ENCODE data around the gene KMT2C. TPM values are rescaled to one million over a fixed set of nuclear protein-coding genes. Genes with fewer than 3 reads are reported as not detected.

Gene KMT2C
- total RNA-seq, 2 experiments from 2014 or later, result 35.7 to 36.6 TPM

- intact Hi-C loops (cut with micrococcal nuclease), result no loop called here
- ChIA-PET CTCF (no interaction called here), POLR2A (no interaction called here)
- no peaks in the 10 kb centered on the region for H3K27me3 Mint-ChIP-seq
- no peak overlapping the region for H3K4me3 Mint-ChIP-seq
- H3K9me3 Mint-ChIP-seq, result no peaks in the 10 kb centered on the region
- no peak for DNase-seq
- no peak overlapping the region for H3K27ac Mint-ChIP-seq
- no peaks in the 10 kb centered on the region for H3K4me1 Mint-ChIP-seq (ENCODE audit: low read depth)
- peaks cover 36% of the 10 kb centered on the region for H3K36me3 Mint-ChIP-seq
Measured at GRCh38 chr7:152196391-152196790, 239.4 kb downstream of the KMT2C start.

- H3K27me3 Mint-ChIP-seq, result no peaks in the 10 kb centered on the region
- no peak for DNase-seq
- H3K4me1 Mint-ChIP-seq (ENCODE audit: low read depth), result peaks cover 2% of the 10 kb centered on the region
- H3K4me3 Mint-ChIP-seq, result no peak overlapping the region
- no peak overlapping the region for H3K27ac Mint-ChIP-seq
- ChIA-PET POLR2A (interaction anchor here (0.6 kb wide), 1 partner anchor 16 kb away, joined by 6 read pairs; no protein-coding TSS in a partner anchor), CTCF (no interaction called here)
- peaks cover 40% of the 10 kb centered on the region for H3K36me3 Mint-ChIP-seq
- intact Hi-C loops (cut with micrococcal nuclease), result no loop called here
- H3K9me3 Mint-ChIP-seq, result no peaks in the 10 kb centered on the region
Measured at GRCh38 chr7:152193880-152194279, 241.9 kb downstream of the KMT2C start.

- no peak overlapping the region for H3K27ac Mint-ChIP-seq
- H3K4me1 Mint-ChIP-seq (ENCODE audit: low read depth), result peaks cover 2% of the 10 kb centered on the region
- CTCF ChIA-PET, result no interaction called here
- no peak overlapping the region for H3K4me3 Mint-ChIP-seq
- intact Hi-C loops (cut with micrococcal nuclease), result no loop called here
- H3K9me3 Mint-ChIP-seq, result no peaks in the 10 kb centered on the region
- no peaks in the 10 kb centered on the region for H3K27me3 Mint-ChIP-seq
- POLR2A ChIA-PET, result no interaction called here
- DNase-seq, result no peak
- peaks cover 24% of the 10 kb centered on the region for H3K36me3 Mint-ChIP-seq
Measured at GRCh38 chr7:152189061-152189460, 246.7 kb downstream of the KMT2C start.

GRCh38 chr7:152185558-152185957 lies 250.2 kb downstream of the KMT2C start:
- Mint-ChIP-seq H3K9me3 (no peaks in the 10 kb centered on the region), H3K4me1 (ENCODE audit: low read depth) (peaks cover 2% of the 10 kb centered on the region), H3K36me3 (peaks cover 26% of the 10 kb centered on the region), H3K4me3 (no peak overlapping the region), H3K27me3 (no peaks in the 10 kb centered on the region), H3K27ac (no peak overlapping the region)
- POLR2A ChIA-PET, result no interaction called here
- DNase-seq, result no peak
- intact Hi-C loops (cut with micrococcal nuclease), result no loop called here
- CTCF ChIA-PET, result no interaction called here

GRCh38 chr7:152180587-152180986 lies 255.2 kb downstream of the KMT2C start:
- ChIA-PET CTCF (no interaction called here), POLR2A (no interaction called here)
- H3K4me3 Mint-ChIP-seq, result no peak overlapping the region
- no peaks in the 10 kb centered on the region for H3K9me3 Mint-ChIP-seq
- intact Hi-C loops (cut with micrococcal nuclease), result no loop called here
- H3K27ac Mint-ChIP-seq, result no peak overlapping the region
- peaks cover 8% of the 10 kb centered on the region for H3K4me1 Mint-ChIP-seq (ENCODE audit: low read depth)
- no peak for DNase-seq
- H3K36me3 Mint-ChIP-seq, result peaks cover 54% of the 10 kb centered on the region
- H3K27me3 Mint-ChIP-seq, result no peaks in the 10 kb centered on the region

- Mint-ChIP-seq H3K36me3 (peaks cover 54% of the 10 kb centered on the region), H3K27me3 (no peaks in the 10 kb centered on the region), H3K4me1 (ENCODE audit: low read depth) (peaks cover 8% of the 10 kb centered on the region), H3K27ac (no peak overlapping the region), H3K9me3 (no peaks in the 10 kb centered on the region), H3K4me3 (no peak overlapping the region)
- CTCF ChIA-PET, result interaction anchor here (0.6 kb wide), 1 partner anchor 57 kb away, joined by 3 read pairs; no protein-coding TSS in a partner anchor
- intact Hi-C loops (cut with micrococcal nuclease), result no loop called here
- POLR2A ChIA-PET, result no interaction called here
- DNase-seq, result no peak
Measured at GRCh38 chr7:152180048-152180447, 255.8 kb downstream of the KMT2C start.

- CTCF ChIA-PET, result no interaction called here
- POLR2A ChIA-PET, result no interaction called here
- intact Hi-C loops (cut with micrococcal nuclease), result no loop called here
- no peak overlapping the region for H3K27ac Mint-ChIP-seq
- no peak overlapping the region for H3K4me3 Mint-ChIP-seq
- no peak for DNase-seq
- H3K36me3 Mint-ChIP-seq, result peaks cover 57% of the 10 kb centered on the region
- H3K9me3 Mint-ChIP-seq, result no peaks in the 10 kb centered on the region
- no peaks in the 10 kb centered on the region for H3K27me3 Mint-ChIP-seq
- H3K4me1 Mint-ChIP-seq (ENCODE audit: low read depth), result peaks cover 8% of the 10 kb centered on the region
Measured at GRCh38 chr7:152178405-152179058, 257.3 kb downstream of the KMT2C start.

GRCh38 chr7:152177681-152178404 lies 258.0 kb downstream of the KMT2C start:
- H3K4me3 Mint-ChIP-seq, result no peak overlapping the region
- no peak overlapping the region for H3K27ac Mint-ChIP-seq
- CTCF ChIA-PET, result no interaction called here
- peaks cover 59% of the 10 kb centered on the region for H3K36me3 Mint-ChIP-seq
- no peaks in the 10 kb centered on the region for H3K9me3 Mint-ChIP-seq
- DNase-seq, result no peak
- H3K27me3 Mint-ChIP-seq, result no peaks in the 10 kb centered on the region
- H3K4me1 Mint-ChIP-seq (ENCODE audit: low read depth), result peaks cover 8% of the 10 kb centered on the region
- POLR2A ChIA-PET, result interaction anchor here (0.6 kb wide), 1 partner anchor 16 kb away, joined by 6 read pairs; no protein-coding TSS in a partner anchor
- intact Hi-C loops (cut with micrococcal nuclease), result no loop called here

- DNase-seq, result no peak
- POLR2A ChIA-PET, result no interaction called here
- H3K4me1 Mint-ChIP-seq (ENCODE audit: low read depth), result peaks cover 8% of the 10 kb centered on the region
- no peak overlapping the region for H3K27ac Mint-ChIP-seq
- no peaks in the 10 kb centered on the region for H3K27me3 Mint-ChIP-seq
- peaks cover 52% of the 10 kb centered on the region for H3K36me3 Mint-ChIP-seq
- H3K4me3 Mint-ChIP-seq, result no peak overlapping the region
- CTCF ChIA-PET, result interaction anchor here (1.1 kb wide), 1 partner anchor 258 kb away, joined by 3 read pairs; no protein-coding TSS in a partner anchor
- H3K9me3 Mint-ChIP-seq, result no peaks in the 10 kb centered on the region
- intact Hi-C loops (cut with micrococcal nuclease), result no loop called here
Measured at GRCh38 chr7:152176797-152177196, 259.0 kb downstream of the KMT2C start.

- Mint-ChIP-seq H3K9me3 (no peaks in the 10 kb centered on the region), H3K36me3 (peaks cover 29% of the 10 kb centered on the region), H3K27me3 (no peaks in the 10 kb centered on the region), H3K4me3 (no peak overlapping the region), H3K4me1 (ENCODE audit: low read depth) (peaks cover 7% of the 10 kb centered on the region), H3K27ac (no peak overlapping the region)
- POLR2A ChIA-PET, result no interaction called here
- intact Hi-C loops (cut with micrococcal nuclease), result no loop called here
- CTCF ChIA-PET, result interaction anchor here (1.2 kb wide), 1 partner anchor 391 kb away, joined by 3 read pairs; no protein-coding TSS in a partner anchor
- no peak for DNase-seq
Measured at GRCh38 chr7:152173372-152174070, 262.3 kb downstream of the KMT2C start.

GRCh38 chr7:152162287-152162686 lies 273.5 kb downstream of the KMT2C start:
- CTCF ChIA-PET, result interaction anchor here (1.0 kb wide), 1 partner anchor 545 kb away, joined by 3 read pairs; no protein-coding TSS in a partner anchor
- intact Hi-C loops (cut with micrococcal nuclease), result no loop called here
- no peaks in the 10 kb centered on the region for H3K27me3 Mint-ChIP-seq
- H3K4me3 Mint-ChIP-seq, result no peak overlapping the region
- peaks cover 8% of the 10 kb centered on the region for H3K4me1 Mint-ChIP-seq (ENCODE audit: low read depth)
- POLR2A ChIA-PET, result no interaction called here
- H3K27ac Mint-ChIP-seq, result no peak overlapping the region
- H3K36me3 Mint-ChIP-seq, result peaks cover 44% of the 10 kb centered on the region
- DNase-seq, result no peak
- no peaks in the 10 kb centered on the region for H3K9me3 Mint-ChIP-seq

- no peaks in the 10 kb centered on the region for H3K27me3 Mint-ChIP-seq
- no peak for DNase-seq
- POLR2A ChIA-PET, result no interaction called here
- H3K4me3 Mint-ChIP-seq, result no peak overlapping the region
- peaks cover 43% of the 10 kb centered on the region for H3K36me3 Mint-ChIP-seq
- H3K27ac Mint-ChIP-seq, result no peak overlapping the region
- H3K9me3 Mint-ChIP-seq, result no peaks in the 10 kb centered on the region
- CTCF ChIA-PET, result interaction anchor here (0.8 kb wide), 1 partner anchor 15 kb away, joined by 3 read pairs; no protein-coding TSS in a partner anchor
- H3K4me1 Mint-ChIP-seq (ENCODE audit: low read depth), result peaks cover 8% of the 10 kb centered on the region
- intact Hi-C loops (cut with micrococcal nuclease), result no loop called here
Measured at GRCh38 chr7:152161171-152161570, 274.6 kb downstream of the KMT2C start.

Data from activated CD4-positive, alpha-beta memory T cell treated with anti-CD3 and anti-CD28 coated beads for 36 hours (primary cell).